Left lung (tissue), 10 donors: ENCODE data around the gene USP44. TPM values are rescaled to one million over a fixed set of nuclear protein-coding genes. Genes with fewer than 3 reads are reported as not detected.

Source experiments
- ATAC-seq: fragments of 200-7000 bp; cut with Tn5 transposase; one replicate; pipeline ENCODE4 v1.9.1; 2020; ENCODE audit warnings: moderate library complexity
- DNase-seq, 4 donors: peaks; one replicate each; pipeline ENCODE4 v3.0.0-alpha.2; 2013 to 2020
- H3K27ac ChIP-seq, 2 donors: fragments of 200-600 bp; sonication (generic) in 1 of 2; one replicate each; pipeline versions ENCODE4 v1.5.0 to v1.8.0; 2020 to 2021
- H3K27me3 ChIP-seq, 2 donors: fragments of 200-600 bp; sonication (generic) in 1 of 2; one replicate each; pipeline versions ENCODE4 v1.5.0 to v1.8.0; 2020 to 2021
- H3K36me3 ChIP-seq, 2 donors: fragments of 200-600 bp; sonication (generic) in 1 of 2; one replicate each; pipeline versions ENCODE4 v1.5.0 to v1.8.0; 2020 to 2021
- H3K4me1 ChIP-seq, 2 donors: fragments of 200-600 bp; one replicate each; pipeline ENCODE4 v1.8.0; 2021
- H3K4me3 ChIP-seq, 2 donors: fragments of 200-600 bp; sonication (generic) in 1 of 2; one replicate each; pipeline versions ENCODE4 v1.5.0 to v1.8.0; 2020 to 2021; ENCODE audit warnings: mild to moderate bottlenecking in 1 of 2
- H3K9me3 ChIP-seq, 2 donors: fragments of 200-600 bp; sonication (generic) in 1 of 2; one replicate each; pipeline versions ENCODE4 v1.5.0 to v1.8.0; 2020 to 2021
- CTCF ChIP-seq, 2 donors: fragments of 200-600 bp; sonication (generic) in 1 of 2; IDR thresholded peaks; one replicate each; pipeline versions ENCODE4 v1.5.0 to v1.8.0; 2021; ENCODE audit warnings: antibody characterized with exemption in 2 of 2
- intact Hi-C, 2 donors: fragments of 100-400 bp; cut with DNase I; formaldehyde crosslinking; loops; one replicate each; pipeline versions ENCODE4 v1.11.2 to v1.14.2; 2022
- polyA plus RNA-seq, 6 donors: library from polyadenylated mRNA; unstranded; fragments of 120-200 nt; gene quantifications; one replicate each; pipeline ENCODE4 v1.2.1, GENCODE V29; 2013; ENCODE audit not compliant: insufficient read length in 6 of 6
- total RNA-seq, 2 donors: library from RNA; stranded (reverse); fragmentation: NEBNext Ultra II Directional; extraction: Animal tissue kit (Norgen Biotek cat#: 25700); gene quantifications; one replicate each; pipeline ENCODE4 v1.2.1, GENCODE V29; 2021
- donor health status: DM: no; HTN: yes; CAD: no.
- donor health status: DM: no; HTN: no; CAD: no.

USP44 gene
- total and polyA plus RNA-seq, 8 donors, result 3.4 to 13.4 (median 4.0) TPM

GRCh38 chr12:95538656-95539055 lies 12.6 kb downstream of the USP44 start:
- no peak for DNase-seq
- no peaks in the 10 kb centered on the region for H3K36me3 ChIP-seq
- no peak for ATAC-seq
- no peak overlapping the region for H3K4me3 ChIP-seq
- H3K27ac ChIP-seq, result no peak overlapping the region
- TF ChIP-seq CTCF (IDR thresholded peaks at IDR 0.05), result no peak
- intact Hi-C loops, result no loop called here
- H3K27me3 ChIP-seq, result no peaks in the 10 kb centered on the region
- no peaks in the 10 kb centered on the region for H3K9me3 ChIP-seq
- H3K4me1 ChIP-seq, result peaks cover 0 to 6% of the 10 kb centered on the region in 2 donors

- no peaks in the 10 kb centered on the region for H3K9me3 ChIP-seq
- ATAC-seq, result no peak
- H3K4me1 ChIP-seq, result peaks cover 0 to 6% of the 10 kb centered on the region in 2 donors
- no peaks in the 10 kb centered on the region for H3K27me3 ChIP-seq
- no peak for DNase-seq
- no peaks in the 10 kb centered on the region for H3K36me3 ChIP-seq
- TF ChIP-seq CTCF (IDR thresholded peaks at IDR 0.05), result no peak
- intact Hi-C loops, result no loop called here
- H3K27ac ChIP-seq, result no peak overlapping the region
- H3K4me3 ChIP-seq, result no peak overlapping the region
Measured at GRCh38 chr12:95538006-95538405, 13.3 kb downstream of the USP44 start.

- Histone ChIP-seq H3K27me3 (no peaks in the 10 kb centered on the region), H3K27ac (no peak overlapping the region), H3K4me1 (peaks cover 0 to 6% of the 10 kb centered on the region in 2 donors), H3K4me3 (no peak overlapping the region), H3K9me3 (no peaks in the 10 kb centered on the region), H3K36me3 (peaks cover 0 to 2% of the 10 kb centered on the region in 2 donors)
- intact Hi-C loops, result no loop called here
- TF ChIP-seq CTCF (IDR thresholded peaks at IDR 0.05), result no peak
- ATAC-seq (peak; percentile 15), DNase-seq (no peak)
Measured at GRCh38 chr12:95533985-95534384, 17.3 kb downstream of the USP44 start.

GRCh38 chr12:95532851-95533250 lies 18.4 kb downstream of the USP44 start:
- Histone ChIP-seq H3K9me3 (no peaks in the 10 kb centered on the region), H3K36me3 (peaks cover 0 to 2% of the 10 kb centered on the region in 2 donors), H3K27me3 (no peaks in the 10 kb centered on the region), H3K4me1 (peaks cover 0 to 6% of the 10 kb centered on the region in 2 donors), H3K4me3 (no peak overlapping the region), H3K27ac (no peak overlapping the region)
- peak; percentile 64 for ATAC-seq
- TF ChIP-seq CTCF (IDR thresholded peaks at IDR 0.05), result no peak
- no peak for DNase-seq
- intact Hi-C loops, result no loop called here

GRCh38 chr12:95529693-95530225 lies 21.5 kb downstream of the USP44 start:
- Histone ChIP-seq H3K27me3 (no peaks in the 10 kb centered on the region), H3K9me3 (no peaks in the 10 kb centered on the region), H3K4me3 (no peak overlapping the region), H3K36me3 (peaks cover 0 to 2% of the 10 kb centered on the region in 2 donors), H3K27ac (no peak overlapping the region), H3K4me1 (peaks cover 0 to 6% of the 10 kb centered on the region in 2 donors)
- TF ChIP-seq CTCF (IDR thresholded peaks at IDR 0.05), result no peak
- intact Hi-C loops, result no loop called here
- DNase-seq (no peak), ATAC-seq (no peak)
